Measurements from ENCODE around the gene SF3B5.
A peak's percentile ranks its signal among the peaks of the same experiment; 100 is the strongest.

Gene SF3B5

GRCh38 chr6:144064402-144065212 lies 30.8 kb downstream of the SF3B5 start:
- Histone ChIP-seq H3K4me1 (peaks cover 0 to 20% (median 10%) of the 10 kb centered on the region in 4 donors), H3K9me3 (no peaks in the 10 kb centered on the region), H3K27ac (peak overlapping the region; percentile 36 to 38), H3K4me3 (peak overlapping the region; percentile 62 to 83), H3K36me3 (no peaks in the 10 kb centered on the region), H3K27me3 (peaks cover 0 to 3% of the 10 kb centered on the region in 2 donors)
- TF ChIP-seq, protein P1, sequence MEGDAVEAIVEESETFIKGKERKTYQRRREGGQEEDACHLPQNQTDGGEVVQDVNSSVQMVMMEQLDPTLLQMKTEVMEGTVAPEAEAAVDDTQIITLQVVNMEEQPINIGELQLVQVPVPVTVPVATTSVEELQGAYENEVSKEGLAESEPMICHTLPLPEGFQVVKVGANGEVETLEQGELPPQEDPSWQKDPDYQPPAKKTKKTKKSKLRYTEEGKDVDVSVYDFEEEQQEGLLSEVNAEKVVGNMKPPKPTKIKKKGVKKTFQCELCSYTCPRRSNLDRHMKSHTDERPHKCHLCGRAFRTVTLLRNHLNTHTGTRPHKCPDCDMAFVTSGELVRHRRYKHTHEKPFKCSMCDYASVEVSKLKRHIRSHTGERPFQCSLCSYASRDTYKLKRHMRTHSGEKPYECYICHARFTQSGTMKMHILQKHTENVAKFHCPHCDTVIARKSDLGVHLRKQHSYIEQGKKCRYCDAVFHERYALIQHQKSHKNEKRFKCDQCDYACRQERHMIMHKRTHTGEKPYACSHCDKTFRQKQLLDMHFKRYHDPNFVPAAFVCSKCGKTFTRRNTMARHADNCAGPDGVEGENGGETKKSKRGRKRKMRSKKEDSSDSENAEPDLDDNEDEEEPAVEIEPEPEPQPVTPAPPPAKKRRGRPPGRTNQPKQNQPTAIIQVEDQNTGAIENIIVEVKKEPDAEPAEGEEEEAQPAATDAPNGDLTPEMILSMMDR (IDR thresholded peaks at IDR 0.05): no peak
- peak; percentile 27 to 67 for DNase-seq
- intact Hi-C loops (cut with DNase I; ENCODE audit: low total_unique reads): no loop called here

GRCh38 chr6:144063744-144064401 lies 31.5 kb downstream of the SF3B5 start:
- Histone ChIP-seq H3K27me3 (peaks cover 0 to 3% of the 10 kb centered on the region in 2 donors), H3K36me3 (no peaks in the 10 kb centered on the region), H3K4me3 (peak overlapping the region; percentile 62 to 83), H3K4me1 (peaks cover 0 to 20% (median 10%) of the 10 kb centered on the region in 4 donors), H3K27ac (peak overlapping the region; percentile 36 to 38), H3K9me3 (no peaks in the 10 kb centered on the region)
- TF ChIP-seq, protein P1 (IDR thresholded peaks at IDR 0.05): peak in 1 of 2 experiments; percentile 8
- intact Hi-C loops (cut with DNase I; ENCODE audit: low total_unique reads): no loop called here
- DNase-seq: peak; percentile 84 to 89

GRCh38 chr6:144063246-144063743 lies 32.1 kb downstream of the SF3B5 start:
- DNase-seq: no peak
- Histone ChIP-seq H3K27ac (peak overlapping the region; percentile 36 to 38), H3K27me3 (peaks cover 0 to 3% of the 10 kb centered on the region in 2 donors), H3K4me1 (peaks cover 0 to 20% (median 10%) of the 10 kb centered on the region in 4 donors), H3K4me3 (peak overlapping the region; percentile 62 to 83), H3K36me3 (no peaks in the 10 kb centered on the region), H3K9me3 (no peaks in the 10 kb centered on the region)
- TF ChIP-seq, protein P1 (IDR thresholded peaks at IDR 0.05): no peak
- intact Hi-C loops (cut with DNase I; ENCODE audit: low total_unique reads): no loop called here

GRCh38 chr6:144062786-144063185 lies 32.6 kb downstream of the SF3B5 start:
- H3K36me3 ChIP-seq: no peaks in the 10 kb centered on the region
- no peaks in the 10 kb centered on the region for H3K9me3 ChIP-seq
- no peak overlapping the region for H3K27ac ChIP-seq
- no peak for DNase-seq
- TF ChIP-seq, protein P1 (IDR thresholded peaks at IDR 0.05): no peak
- intact Hi-C loops (cut with DNase I; ENCODE audit: low total_unique reads): no loop called here
- H3K4me1 ChIP-seq: peaks cover 0 to 20% (median 10%) of the 10 kb centered on the region in 4 donors
- no peak overlapping the region for H3K4me3 ChIP-seq
- no peaks in the 10 kb centered on the region for H3K27me3 ChIP-seq

- intact Hi-C loops (cut with DNase I; ENCODE audit: low total_unique reads): no loop called here
- DNase-seq: no peak
- peaks cover 0 to 10% (median 8%) of the 10 kb centered on the region in 4 donors for H3K4me1 ChIP-seq
- TF ChIP-seq, protein P1 (IDR thresholded peaks at IDR 0.05): no peak
- H3K27me3 ChIP-seq: no peaks in the 10 kb centered on the region
- no peak overlapping the region for H3K27ac ChIP-seq
- H3K9me3 ChIP-seq: no peaks in the 10 kb centered on the region
- no peak overlapping the region for H3K4me3 ChIP-seq
- H3K36me3 ChIP-seq: no peaks in the 10 kb centered on the region
These were observed 36.2 kb downstream of the SF3B5 start for GRCh38 chr6:144059139-144059538.

All from tibial artery (tissue), 4 donors.